ENCODE measurements around the gene PSAPL1.

PSAPL1 gene

GRCh38 chr4:7393601-7394575, 40.8 kb downstream of the PSAPL1 start:
- no peak for DNase-seq

DNA sequence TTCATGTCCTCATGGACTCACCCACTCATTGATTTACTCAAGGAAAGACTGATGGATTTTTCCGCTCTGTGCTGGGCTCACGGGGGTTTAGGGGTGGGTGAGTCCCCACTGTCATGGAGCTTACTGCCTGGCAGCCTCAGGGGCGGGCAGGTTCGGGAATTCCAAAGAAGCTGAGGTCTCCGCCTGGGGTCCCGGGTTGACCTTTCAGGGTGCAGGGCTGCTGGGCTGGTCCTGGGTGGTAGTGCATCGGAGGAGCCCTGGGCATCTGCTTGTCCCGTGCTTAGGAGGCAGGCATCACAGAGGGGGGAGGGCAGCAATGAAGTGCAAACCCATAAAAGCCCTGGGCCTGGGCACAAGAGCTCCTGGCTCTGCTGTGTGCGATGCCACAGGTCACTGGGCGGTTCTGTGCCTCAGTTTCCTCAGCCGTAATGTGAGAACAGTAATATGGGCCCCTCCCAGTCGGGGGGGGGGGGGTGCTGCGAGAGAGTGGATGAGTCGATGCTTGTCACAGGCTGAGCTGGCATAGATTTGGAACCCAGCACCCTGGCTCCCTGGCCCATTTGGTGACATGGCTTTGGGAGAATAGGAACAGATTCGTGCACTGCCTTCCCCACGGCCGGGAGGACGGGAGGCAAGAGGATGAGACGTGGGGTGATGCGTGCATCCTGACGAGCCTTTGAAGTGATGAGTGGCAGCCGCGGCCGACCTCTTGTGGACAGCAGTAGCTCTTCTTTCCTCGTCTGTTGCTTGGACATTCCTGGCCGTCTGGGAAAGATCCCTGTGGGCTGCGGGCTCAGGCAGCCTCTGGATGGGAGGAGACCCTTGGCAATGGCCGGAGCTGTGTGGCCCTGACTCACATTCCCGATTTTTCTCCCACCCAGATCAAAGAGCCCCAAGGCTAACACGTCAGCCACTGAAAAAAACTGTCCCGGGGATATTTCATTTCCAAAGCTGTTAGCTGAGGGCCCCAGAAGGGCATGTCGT, 42.0 kb downstream of the PSAPL1 start:
- DNase-seq, result no peak

GRCh38 chr4:7391637-7392437, 42.9 kb downstream of the PSAPL1 start:
- no peak for DNase-seq

DNA sequence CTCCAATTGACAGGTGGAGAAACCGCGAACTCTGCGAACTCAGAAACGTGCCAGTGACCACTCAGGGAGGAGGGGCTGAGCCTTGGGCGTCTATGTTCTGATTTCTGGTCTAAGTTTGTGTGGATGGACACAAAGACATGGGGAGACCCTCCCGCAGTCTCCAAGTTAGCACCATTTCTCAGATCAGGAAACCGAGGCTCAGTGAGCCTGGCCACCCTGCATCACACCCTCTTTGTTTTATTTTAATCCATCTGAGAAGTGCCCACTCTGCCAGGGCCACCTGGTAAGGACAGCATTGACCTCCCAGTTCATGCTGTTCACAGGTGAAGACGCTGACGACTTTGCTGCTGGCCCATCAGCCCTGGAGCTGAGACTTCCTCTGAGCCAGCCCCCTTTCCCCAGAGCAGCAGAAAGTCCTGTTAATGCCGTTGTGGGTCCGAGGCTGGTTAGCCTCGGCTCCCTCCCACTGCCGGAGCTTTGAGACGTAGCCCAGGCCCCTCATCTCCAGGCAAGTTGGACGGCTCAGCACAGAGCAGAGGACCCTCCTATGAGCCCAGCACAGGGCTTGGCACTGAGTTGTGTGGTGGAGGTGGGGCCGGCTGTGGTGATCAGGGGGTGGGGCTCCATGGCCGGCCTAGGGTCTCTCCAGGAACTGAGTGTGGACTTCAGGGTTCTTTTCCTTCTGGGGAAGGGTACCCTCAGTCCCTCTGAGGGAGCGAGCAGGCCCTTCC, 43.7 kb downstream of the PSAPL1 start:
- no peak for DNase-seq

DNA sequence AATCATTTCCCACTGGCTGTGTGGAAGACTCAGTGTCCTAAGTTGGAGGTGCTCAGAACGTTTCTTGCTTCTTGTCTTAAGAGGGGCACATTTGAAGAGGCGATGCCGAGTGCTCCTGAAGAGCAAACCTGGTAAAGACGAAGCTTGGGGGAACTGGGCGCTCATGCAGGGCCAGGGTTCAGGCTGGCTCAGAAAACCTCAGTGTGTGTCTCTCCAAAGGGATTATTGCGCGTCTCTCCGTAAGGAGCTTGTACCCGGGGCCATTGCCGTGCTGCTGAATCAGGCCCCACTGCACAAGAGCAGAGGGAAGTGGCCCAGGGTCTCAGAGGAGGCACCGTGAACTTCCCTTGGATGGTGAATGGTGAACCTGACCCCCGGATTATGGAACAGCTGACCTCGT, 44.4 kb downstream of the PSAPL1 start:
- no peak for DNase-seq

DNA sequence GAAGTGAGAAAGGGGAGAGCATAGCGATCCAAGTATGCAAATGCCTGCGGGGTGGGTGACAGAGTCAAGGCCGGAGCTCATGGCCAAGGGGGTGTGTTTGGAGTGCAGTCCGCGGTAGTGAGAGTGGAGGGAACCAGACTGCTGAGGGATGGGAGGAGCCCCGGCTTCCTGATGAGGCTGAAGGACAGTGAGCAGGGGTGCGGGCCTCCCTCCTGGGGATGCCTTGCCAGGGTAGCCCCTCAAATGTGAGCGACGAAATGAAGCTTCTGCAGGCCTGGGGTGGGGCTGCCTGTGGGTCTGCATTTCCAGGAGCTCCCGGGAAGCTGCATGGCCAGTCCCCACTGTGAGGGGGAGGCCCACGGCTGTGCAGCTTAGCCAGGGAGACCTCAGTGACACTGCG, 45.0 kb downstream of the PSAPL1 start:
- no peak for DNase-seq

- DNase-seq, result no peak
Observed at GRCh38 chr4:7389101-7389701, 45.5 kb downstream of the PSAPL1 start.

GRCh38 chr4:7388627-7389026, 46.1 kb downstream of the PSAPL1 start:
- DNase-seq, result no peak

- DNase-seq, result no peak
Observed at GRCh38 chr4:7387925-7388324, 46.8 kb downstream of the PSAPL1 start.

DNA sequence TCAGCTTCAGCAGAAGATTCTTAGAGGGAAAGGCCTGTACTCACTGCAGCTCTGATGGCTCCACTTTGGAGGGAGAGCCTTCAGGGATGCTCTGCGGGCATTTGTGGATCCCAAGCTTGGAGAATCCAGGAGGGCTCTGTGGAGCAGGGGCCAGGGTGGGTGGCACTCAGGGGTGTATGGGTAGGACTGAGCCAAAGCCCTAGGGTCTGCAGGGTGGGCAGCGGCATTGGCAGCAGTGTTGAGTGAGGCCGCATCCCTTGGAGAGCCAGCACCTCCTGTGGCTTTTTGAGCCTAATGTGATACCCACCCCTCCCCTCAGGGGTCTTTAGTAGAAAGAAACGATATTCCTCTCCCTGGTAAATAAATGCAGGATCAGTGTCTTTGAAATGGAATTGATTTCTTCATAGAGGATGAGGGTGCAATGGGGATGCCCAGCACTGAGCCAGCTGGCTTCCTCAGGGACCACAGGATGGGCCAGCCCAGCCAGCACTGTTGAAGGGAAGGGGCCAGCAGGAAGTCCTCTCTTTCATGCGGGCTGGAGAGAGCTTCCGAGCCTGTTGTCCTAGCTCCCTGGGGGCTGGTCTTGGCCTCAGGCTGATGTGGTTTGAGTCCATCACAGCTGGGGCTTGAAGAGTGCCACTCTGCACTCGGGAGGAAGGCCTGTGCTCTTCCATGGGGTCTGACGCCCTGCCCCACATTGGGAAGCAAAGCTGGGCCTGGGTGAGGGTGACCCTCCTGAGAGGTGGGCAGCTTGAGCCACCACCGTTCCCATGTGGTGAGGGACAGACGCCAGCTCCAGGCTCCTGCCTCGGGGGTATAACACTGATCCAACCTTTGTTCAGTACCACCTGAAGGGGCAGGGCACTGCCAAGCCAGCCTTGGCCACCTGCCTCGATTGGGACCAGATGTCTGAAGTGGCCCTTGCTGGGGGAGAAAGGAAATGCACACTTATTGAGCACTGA, 49.5 kb downstream of the PSAPL1 start:
- no peak for DNase-seq

DNA sequence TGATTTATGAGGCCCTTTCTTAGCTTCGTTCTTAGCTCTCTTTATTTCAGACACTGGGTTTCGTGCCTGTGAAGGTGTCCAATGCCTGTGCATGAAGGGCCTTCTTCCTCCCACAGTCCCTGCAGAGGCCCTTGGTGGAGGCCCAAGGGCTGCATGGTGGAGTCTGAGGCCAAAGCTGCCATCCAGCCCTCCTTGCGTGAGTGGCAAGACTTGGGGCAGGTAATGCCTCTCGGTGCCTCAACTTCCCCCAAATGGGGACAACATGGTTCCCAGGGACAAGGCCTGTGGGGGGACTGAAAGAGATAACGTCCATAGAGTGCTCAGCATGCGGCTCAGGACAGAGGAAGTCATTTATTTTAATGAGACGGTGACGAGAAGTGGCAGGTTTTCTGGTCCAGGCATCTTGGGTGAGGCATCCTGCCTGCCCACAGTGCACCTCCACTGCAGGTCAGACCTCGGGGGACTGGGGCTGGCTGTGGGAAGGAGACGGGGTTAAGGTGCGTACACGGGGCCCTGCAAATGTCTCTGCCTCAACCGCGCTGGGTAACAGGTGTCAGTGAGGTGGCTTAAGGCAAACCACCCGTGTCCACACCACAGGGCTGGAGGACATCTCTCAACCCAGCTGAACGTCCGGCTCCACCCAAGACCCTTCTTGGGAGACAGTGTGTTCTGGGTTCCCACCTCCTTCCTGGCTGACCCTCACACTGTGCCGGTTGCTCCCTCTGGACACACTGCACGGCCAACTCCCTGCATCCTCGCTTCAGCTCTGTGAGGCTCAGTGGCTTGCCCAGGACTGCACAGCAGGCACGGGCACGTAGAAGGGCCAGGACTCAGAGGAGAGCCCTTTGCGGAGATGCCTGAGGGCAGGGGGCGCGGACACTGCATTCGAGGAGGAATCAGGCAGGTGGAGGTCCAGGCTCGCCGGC, 50.5 kb downstream of the PSAPL1 start:
- DNase-seq, result no peak

GRCh38 chr4:7383266-7383665, 51.5 kb downstream of the PSAPL1 start:
- DNase-seq, result no peak

GRCh38 chr4:7382634-7383014, 52.1 kb downstream of the PSAPL1 start:
- no peak for DNase-seq

DNA sequence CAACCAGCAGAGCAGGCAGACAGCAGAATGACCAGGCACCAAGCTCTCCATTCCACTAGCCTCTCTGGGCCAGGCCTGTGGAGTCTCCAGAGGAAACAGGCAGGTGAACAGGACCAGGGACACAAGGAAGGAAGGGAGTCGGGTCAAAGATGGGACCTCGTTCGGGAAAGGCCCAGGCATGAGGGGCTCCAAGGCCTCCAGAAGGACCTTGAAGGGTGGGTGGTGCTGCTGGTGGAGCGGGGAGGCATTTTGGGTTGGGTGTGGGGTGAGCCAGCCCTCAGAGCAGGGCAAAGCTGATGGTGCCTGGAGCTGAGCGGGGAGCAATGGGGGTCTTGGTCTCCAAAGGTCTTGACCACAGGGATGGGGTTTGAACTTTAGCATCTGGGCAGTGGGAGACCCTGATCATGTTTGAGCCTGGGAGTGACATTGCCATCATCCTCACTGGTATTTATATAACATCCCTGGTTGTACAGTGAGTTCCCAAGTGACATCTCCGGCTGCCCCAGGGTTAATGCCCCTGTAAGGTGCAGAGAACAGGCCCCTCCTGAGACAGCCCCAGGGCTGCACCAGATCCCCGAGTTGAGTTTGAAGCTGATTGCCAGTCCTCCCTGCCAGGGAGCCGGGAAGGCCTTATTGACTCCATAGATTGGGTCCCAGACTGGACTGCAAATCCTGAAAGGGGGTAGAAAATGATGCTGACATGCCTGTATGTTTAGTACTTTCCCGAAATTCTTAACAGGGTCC, 52.7 kb downstream of the PSAPL1 start:
- no peak for DNase-seq

GRCh38 chr4:7381221-7381889, 53.4 kb downstream of the PSAPL1 start:
- no peak for DNase-seq

Measured in NCI-H526 (cell line).